GM13977 (cell line): ENCODE results near the gene NINJ2.

Experiments used
- DNase-seq: peaks from one replicate; pipeline ENCODE4 v3.0.0; 2012; ENCODE audit warnings: low spot score
- in situ Hi-C: fragments of 300-500 bp; cut with MboI; formaldehyde crosslinking; loops from one replicate; pipeline ENCODE4 v1.12.0; 2022; ENCODE audit warnings: low sequenced_read_pairs, low pct_unique_long_range_greater_than_20kb, mixed read lengths, inconsistent platforms; ENCODE audit not compliant: unreplicated experiment
- TF ChIP-seq, protein P1 (sequence below): IDR thresholded peaks from 2 replicates; pipeline ENCODE4 v1.5.1; 2012; ENCODE audit warnings: mild to moderate bottlenecking, control low read depth; ENCODE audit not compliant: insufficient read depth; ENCODE audit errors: extremely low read depth, missing control alignments

The NINJ2 gene

DNA sequence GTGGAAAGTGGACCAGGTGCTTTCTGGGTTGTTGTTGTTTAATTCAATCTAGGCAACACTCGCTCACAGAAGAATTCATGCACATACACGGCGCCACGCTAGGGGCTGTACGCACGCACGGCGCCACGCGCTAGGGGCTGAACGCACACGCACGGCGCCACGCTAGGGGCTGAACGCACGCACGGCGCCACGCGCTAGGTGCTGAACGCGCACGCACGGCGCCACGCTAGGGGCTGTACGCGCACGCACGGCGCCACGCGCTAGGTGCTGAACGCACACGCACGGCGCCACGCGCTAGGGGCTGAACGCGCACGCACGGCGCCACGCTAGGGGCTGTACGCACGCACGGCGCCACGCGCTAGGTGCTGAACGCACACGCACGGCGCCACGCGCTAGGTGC is 54.3 kb downstream of the NINJ2 start:
- in situ Hi-C loops, result no loop called here
- TF ChIP-seq, protein P1, sequence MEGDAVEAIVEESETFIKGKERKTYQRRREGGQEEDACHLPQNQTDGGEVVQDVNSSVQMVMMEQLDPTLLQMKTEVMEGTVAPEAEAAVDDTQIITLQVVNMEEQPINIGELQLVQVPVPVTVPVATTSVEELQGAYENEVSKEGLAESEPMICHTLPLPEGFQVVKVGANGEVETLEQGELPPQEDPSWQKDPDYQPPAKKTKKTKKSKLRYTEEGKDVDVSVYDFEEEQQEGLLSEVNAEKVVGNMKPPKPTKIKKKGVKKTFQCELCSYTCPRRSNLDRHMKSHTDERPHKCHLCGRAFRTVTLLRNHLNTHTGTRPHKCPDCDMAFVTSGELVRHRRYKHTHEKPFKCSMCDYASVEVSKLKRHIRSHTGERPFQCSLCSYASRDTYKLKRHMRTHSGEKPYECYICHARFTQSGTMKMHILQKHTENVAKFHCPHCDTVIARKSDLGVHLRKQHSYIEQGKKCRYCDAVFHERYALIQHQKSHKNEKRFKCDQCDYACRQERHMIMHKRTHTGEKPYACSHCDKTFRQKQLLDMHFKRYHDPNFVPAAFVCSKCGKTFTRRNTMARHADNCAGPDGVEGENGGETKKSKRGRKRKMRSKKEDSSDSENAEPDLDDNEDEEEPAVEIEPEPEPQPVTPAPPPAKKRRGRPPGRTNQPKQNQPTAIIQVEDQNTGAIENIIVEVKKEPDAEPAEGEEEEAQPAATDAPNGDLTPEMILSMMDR, result no peak
- no peak for DNase-seq

DNA sequence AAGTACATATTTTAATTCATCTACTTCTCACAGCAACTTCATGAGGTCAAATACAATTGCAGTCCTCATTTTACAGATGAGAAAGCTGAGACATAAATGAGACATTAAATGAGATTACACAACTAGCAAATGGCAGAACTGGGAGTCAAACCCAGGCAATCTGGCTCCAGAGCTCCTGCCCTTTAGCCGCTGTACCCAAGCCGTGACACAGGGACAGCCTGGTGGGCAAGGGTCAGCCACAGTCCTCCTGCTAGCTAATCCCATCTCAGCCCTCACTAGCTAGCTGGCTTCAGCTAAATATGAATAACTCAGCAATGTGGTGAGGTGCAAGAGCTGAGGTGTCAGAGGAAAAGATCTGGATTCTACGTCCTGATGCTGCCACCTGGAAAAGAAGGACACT is 54.8 kb downstream of the NINJ2 start:
- TF ChIP-seq, protein P1, result no peak
- in situ Hi-C loops, result no loop called here
- no peak for DNase-seq

DNA sequence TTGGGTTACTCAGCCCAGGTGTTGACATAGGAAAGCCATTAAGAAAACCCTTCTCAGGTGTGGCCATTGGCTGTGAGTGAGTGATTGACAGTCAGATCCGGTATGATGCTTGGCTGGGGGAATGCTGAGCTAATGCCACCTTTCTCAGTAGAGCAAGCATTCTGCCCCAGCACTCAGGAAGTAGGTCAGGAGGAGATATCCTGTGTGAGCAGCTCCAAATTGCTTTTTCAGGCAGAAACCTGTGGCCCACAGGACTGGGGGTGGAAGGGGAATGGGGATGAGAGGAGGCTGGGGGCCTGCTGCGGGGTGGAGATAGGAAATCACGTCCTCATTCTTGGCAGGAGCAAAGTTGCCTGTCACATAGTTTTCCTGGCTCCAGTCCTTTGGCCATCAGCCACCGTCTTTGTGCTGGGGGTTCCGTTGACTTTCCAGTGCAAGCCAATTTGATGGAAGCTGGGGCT is 55.7 kb downstream of the NINJ2 start:
- no peak for DNase-seq
- in situ Hi-C loops, result no loop called here
- TF ChIP-seq, protein P1, result no peak

DNA sequence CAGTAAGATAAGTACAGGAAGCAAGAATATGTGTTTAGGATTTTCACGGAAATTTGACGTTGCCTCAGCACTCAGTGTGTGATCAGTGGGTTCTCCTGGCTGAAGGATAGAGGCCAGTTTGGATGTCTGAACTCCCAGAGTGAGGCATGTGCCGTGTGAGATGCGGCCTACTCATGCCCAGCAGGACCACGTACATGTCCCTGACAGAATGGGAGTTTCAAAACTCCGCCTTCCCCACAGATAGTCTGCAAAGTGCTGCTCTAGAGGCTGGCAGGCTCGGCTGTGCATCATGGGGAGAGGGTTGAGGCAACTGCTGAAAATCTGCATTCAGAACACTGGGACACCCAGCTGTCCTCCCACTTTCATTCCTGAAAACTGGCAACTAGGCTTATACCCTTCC is 58.3 kb downstream of the NINJ2 start:
- no peak for DNase-seq
- TF ChIP-seq, protein P1, result no peak
- in situ Hi-C loops, result no loop called here

DNA sequence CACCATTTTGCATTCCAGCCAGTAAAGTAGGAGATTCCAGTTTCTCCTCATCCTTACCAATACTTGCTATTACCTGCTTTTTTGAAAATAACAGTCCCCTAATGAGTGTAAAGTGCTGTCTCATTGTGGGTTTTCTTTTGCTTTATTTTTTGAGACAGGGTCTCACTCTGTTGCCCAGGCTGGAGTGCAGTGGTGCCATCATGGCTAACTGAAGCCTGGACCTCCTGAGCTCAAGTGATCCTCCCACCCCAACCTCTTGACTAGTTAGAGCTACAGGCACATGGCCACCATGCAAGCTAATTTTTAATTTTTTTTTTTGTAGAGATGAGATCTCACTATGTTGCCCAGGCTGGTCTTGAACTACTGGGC is 60.6 kb downstream of the NINJ2 start:
- in situ Hi-C loops, result no loop called here
- TF ChIP-seq, protein P1, result no peak
- DNase-seq, result no peak

DNA sequence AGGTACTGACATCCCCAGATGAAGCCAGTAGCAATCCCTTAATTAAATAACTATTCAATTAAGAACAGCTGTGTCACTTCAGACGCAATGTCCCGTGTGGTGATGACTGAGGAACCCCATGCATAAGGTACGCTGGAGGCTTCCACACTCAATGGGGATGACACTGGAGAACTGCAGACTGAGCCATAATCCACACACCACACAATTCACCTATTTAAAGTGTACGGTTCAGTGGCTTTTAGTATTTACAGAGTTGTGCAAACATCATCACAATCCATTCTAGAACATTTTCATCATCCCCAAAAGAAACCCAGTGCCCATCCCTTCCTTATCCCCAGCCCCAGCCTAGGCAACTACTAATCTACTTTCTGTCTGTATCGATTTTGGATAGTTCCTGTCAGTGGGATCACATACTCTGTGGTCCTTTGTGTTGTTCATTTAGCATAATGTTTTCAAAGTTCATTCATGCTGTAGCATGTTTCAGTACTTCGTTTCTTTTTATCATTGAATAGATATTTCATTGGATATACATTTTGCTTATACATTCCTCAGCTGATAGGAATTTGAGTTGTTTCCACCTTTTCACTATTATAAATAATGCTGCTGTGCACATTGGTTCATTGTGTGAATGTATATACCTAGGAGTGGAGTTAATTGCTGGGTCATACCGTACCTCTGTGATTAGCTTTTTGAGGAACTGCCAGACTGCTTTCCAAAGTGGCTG is 61.1 kb downstream of the NINJ2 start:
- TF ChIP-seq, protein P1, result no peak
- in situ Hi-C loops, result no loop called here
- no peak for DNase-seq
